Right hindlimb (tissue), 1 donor: Measurements from ENCODE around the gene TBC1D8.

ENCODE experiments used
- DNase-seq: peaks from one replicate; pipeline ENCODE4 v3.0.0-alpha.2; 2018

TBC1D8 gene

GRCh38 chr2:100993294-100993693, 157.9 kb downstream of the TBC1D8 start:
- no peak for DNase-seq

GRCh38 chr2:100992262-100992661, 158.9 kb downstream of the TBC1D8 start:
- DNase-seq, result no peak

- no peak for DNase-seq
These were observed 159.8 kb downstream of the TBC1D8 start for GRCh38 chr2:100991404-100991773.

- no peak for DNase-seq
These were observed 160.4 kb downstream of the TBC1D8 start for GRCh38 chr2:100990650-100991403.

GRCh38 chr2:100990166-100990565, 161.0 kb downstream of the TBC1D8 start:
- no peak for DNase-seq

- DNase-seq, result no peak
These were observed 161.5 kb downstream of the TBC1D8 start for GRCh38 chr2:100989666-100990065.

GRCh38 chr2:100988630-100989417, 162.4 kb downstream of the TBC1D8 start:
- no peak for DNase-seq

GRCh38 chr2:100987974-100988373, 163.2 kb downstream of the TBC1D8 start:
- no peak for DNase-seq

- no peak for DNase-seq
These were observed 163.6 kb downstream of the TBC1D8 start for GRCh38 chr2:100987536-100987935.

GRCh38 chr2:100986157-100986556, 165.0 kb downstream of the TBC1D8 start:
- DNase-seq, result no peak

GRCh38 chr2:100984892-100985307, 166.3 kb downstream of the TBC1D8 start:
- DNase-seq, result peak; percentile 77

GRCh38 chr2:100983684-100984310, 167.4 kb downstream of the TBC1D8 start:
- no peak for DNase-seq

GRCh38 chr2:100983201-100983600, 168.0 kb downstream of the TBC1D8 start:
- no peak for DNase-seq

GRCh38 chr2:100982431-100982861, 168.7 kb downstream of the TBC1D8 start:
- DNase-seq, result no peak

- DNase-seq, result peak; percentile 1
These were observed 170.2 kb downstream of the TBC1D8 start for GRCh38 chr2:100981011-100981410.

- DNase-seq, result no peak
These were observed 171.1 kb downstream of the TBC1D8 start for GRCh38 chr2:100980046-100980445.

GRCh38 chr2:100978582-100979191, 172.5 kb downstream of the TBC1D8 start:
- DNase-seq, result peak; percentile 79

GRCh38 chr2:100977511-100977910, 173.7 kb downstream of the TBC1D8 start:
- DNase-seq, result no peak

GRCh38 chr2:100976645-100977391, 174.4 kb downstream of the TBC1D8 start:
- no peak for DNase-seq

- DNase-seq, result no peak
These were observed 175.1 kb downstream of the TBC1D8 start for GRCh38 chr2:100976061-100976460.

- no peak for DNase-seq
These were observed 175.7 kb downstream of the TBC1D8 start for GRCh38 chr2:100975521-100975785.

GRCh38 chr2:100974712-100975520, 176.3 kb downstream of the TBC1D8 start:
- DNase-seq, result no peak
